HL-60 (cell line): ENCODE data around the gene CTSL.
A peak's percentile ranks its signal among the peaks of the same experiment; 100 is the strongest.

ENCODE experiments used
- DNase-seq, 2 experiments: peaks; one replicate each; pipeline ENCODE4 v3.0.0-alpha.2; 2010 to 2020; ENCODE audit warnings: low read depth in 1 of 2, low spot score in 1 of 2
- H3K27ac ChIP-seq: fragments of 250-450 bp; sonication (Bioruptor Pico); replicated peaks from 2 replicates; pipeline ENCODE4 v1.5.1; 2020; ENCODE audit warnings: mild to moderate bottlenecking, moderate library complexity
- H3K27me3 ChIP-seq: fragments of 250-450 bp; sonication (Bioruptor Pico); 2 replicates; pipeline ENCODE4 v1.5.1; 2021; ENCODE audit warnings: mild to moderate bottlenecking, moderate library complexity; ENCODE audit not compliant: insufficient read depth, poor library complexity, severe bottlenecking
- H3K4me3 ChIP-seq: replicated peaks from 2 replicates; pipeline ENCODE4 v1.5.1; 2011; ENCODE audit warnings: mild to moderate bottlenecking, control low read depth, low read length; ENCODE audit not compliant: insufficient read depth
- GABPA ChIP-seq: IDR thresholded peaks from 2 replicates; pipeline ENCODE4 v1.6.1; 2012; ENCODE audit warnings: low read depth
- POLR2AphosphoS5 ChIP-seq: IDR thresholded peaks from 2 replicates; pipeline ENCODE4 v1.6.1; 2012; ENCODE audit warnings: low read depth
- SPI1 ChIP-seq: IDR thresholded peaks from 2 replicates; pipeline ENCODE4 v1.6.1; 2012; ENCODE audit warnings: low read depth, mild to moderate bottlenecking, borderline replicate concordance
- TF ChIP-seq, protein P1 (sequence below): IDR thresholded peaks from 2 replicates; pipeline ENCODE4 v1.6.1; 2012; ENCODE audit warnings: low read depth; ENCODE audit not compliant: insufficient replicate concordance
- TF ChIP-seq, protein P2 (sequence below): IDR thresholded peaks from one replicate; pipeline ENCODE4 v1.5.1; 2011; ENCODE audit warnings: low read length, control low read depth, inconsistent platforms; ENCODE audit not compliant: insufficient read depth

Gene CTSL

DNA sequence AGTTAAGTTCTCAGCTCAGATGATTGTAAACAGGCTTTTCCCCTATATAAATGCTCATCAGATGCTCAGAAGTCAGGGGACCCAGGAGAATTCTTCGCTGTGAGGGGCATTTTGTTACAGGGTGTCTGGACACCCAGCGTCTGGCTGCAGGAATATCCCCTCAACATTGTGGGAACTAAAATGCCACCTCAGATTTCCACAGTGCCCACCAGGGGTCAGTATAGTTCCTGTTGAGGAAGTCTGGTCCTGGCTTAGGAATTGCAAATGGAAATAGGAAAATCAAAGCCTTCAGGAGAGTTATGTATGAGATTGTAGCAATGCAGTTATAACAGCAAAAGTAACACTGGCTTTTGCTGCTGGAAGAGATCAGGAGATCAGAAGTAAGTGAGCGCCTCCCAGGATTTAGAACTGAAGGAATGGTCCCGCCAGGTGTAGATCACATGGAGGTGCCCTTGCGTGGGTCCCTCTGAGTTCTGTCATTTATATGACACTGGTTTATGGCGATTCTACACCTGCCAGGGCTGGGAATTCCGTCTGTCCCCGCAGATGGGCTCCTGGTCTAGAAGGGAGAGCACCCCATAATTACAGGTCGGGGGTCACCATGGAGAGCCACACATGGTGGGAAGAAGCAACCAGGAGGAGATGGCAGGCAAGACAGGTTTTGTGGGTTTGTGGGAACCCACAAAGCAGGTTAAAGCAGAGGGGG lies 47.1 kb upstream of the CTSL start:
- DNase-seq = peak in 1 of 2 experiments; percentile 37
- TF ChIP-seq SPI1 = peak; percentile 19; the same call in 1 of the 2 replicates
- TF ChIP-seq, protein P1, sequence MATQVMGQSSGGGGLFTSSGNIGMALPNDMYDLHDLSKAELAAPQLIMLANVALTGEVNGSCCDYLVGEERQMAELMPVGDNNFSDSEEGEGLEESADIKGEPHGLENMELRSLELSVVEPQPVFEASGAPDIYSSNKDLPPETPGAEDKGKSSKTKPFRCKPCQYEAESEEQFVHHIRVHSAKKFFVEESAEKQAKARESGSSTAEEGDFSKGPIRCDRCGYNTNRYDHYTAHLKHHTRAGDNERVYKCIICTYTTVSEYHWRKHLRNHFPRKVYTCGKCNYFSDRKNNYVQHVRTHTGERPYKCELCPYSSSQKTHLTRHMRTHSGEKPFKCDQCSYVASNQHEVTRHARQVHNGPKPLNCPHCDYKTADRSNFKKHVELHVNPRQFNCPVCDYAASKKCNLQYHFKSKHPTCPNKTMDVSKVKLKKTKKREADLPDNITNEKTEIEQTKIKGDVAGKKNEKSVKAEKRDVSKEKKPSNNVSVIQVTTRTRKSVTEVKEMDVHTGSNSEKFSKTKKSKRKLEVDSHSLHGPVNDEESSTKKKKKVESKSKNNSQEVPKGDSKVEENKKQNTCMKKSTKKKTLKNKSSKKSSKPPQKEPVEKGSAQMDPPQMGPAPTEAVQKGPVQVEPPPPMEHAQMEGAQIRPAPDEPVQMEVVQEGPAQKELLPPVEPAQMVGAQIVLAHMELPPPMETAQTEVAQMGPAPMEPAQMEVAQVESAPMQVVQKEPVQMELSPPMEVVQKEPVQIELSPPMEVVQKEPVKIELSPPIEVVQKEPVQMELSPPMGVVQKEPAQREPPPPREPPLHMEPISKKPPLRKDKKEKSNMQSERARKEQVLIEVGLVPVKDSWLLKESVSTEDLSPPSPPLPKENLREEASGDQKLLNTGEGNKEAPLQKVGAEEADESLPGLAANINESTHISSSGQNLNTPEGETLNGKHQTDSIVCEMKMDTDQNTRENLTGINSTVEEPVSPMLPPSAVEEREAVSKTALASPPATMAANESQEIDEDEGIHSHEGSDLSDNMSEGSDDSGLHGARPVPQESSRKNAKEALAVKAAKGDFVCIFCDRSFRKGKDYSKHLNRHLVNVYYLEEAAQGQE = no peak
- TF ChIP-seq GABPA = no peak
- no peak for TF ChIP-seq POLR2AphosphoS5
- TF ChIP-seq, protein P2, sequence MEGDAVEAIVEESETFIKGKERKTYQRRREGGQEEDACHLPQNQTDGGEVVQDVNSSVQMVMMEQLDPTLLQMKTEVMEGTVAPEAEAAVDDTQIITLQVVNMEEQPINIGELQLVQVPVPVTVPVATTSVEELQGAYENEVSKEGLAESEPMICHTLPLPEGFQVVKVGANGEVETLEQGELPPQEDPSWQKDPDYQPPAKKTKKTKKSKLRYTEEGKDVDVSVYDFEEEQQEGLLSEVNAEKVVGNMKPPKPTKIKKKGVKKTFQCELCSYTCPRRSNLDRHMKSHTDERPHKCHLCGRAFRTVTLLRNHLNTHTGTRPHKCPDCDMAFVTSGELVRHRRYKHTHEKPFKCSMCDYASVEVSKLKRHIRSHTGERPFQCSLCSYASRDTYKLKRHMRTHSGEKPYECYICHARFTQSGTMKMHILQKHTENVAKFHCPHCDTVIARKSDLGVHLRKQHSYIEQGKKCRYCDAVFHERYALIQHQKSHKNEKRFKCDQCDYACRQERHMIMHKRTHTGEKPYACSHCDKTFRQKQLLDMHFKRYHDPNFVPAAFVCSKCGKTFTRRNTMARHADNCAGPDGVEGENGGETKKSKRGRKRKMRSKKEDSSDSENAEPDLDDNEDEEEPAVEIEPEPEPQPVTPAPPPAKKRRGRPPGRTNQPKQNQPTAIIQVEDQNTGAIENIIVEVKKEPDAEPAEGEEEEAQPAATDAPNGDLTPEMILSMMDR = peak; percentile 56
- Histone ChIP-seq H3K27ac (no peak overlapping the region), H3K4me3 (no peak overlapping the region), H3K27me3 (no peaks in the 10 kb centered on the region)

DNA sequence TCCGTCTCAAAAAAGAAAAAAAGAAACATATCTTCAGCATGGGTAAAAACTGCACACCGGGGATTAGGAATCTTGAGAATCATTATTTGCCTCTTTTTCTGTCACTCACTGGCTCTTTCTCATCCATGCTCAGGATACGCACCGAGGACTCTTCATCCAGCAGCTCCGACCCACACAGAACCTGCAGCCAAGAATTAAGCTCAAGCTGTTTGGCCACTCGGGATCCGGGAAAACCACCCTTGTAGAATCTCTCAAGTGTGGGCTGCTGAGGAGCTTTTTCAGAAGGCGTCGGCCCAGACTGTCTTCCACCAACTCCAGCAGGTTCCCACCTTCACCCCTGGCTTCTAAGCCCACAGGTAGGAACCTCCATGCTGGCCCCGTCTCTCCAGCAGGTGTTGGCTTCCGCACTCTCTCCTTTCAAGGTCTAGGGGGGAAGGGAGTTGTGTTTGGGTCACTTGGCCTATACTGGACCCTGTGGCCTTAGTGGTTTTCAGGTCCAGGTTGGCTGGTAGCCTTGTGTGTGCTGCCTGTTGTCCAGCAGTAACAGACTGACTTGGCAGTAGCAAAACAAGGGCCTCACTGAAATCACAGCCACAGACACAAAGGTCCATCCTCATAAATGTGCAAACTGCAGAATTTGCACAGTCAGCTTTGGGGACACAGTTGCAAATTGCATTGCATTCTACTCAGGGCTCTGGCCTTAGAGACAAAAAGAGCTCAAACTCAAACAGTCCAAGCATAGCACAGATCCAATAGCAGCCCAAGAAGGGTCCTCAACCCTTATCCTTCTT lies 44.5 kb upstream of the CTSL start:
- H3K27ac ChIP-seq = no peak overlapping the region
- DNase-seq = no peak
- TF ChIP-seq, protein P2 = no peak
- no peak for TF ChIP-seq GABPA
- H3K4me3 ChIP-seq = no peak overlapping the region
- no peaks in the 10 kb centered on the region for H3K27me3 ChIP-seq

DNA sequence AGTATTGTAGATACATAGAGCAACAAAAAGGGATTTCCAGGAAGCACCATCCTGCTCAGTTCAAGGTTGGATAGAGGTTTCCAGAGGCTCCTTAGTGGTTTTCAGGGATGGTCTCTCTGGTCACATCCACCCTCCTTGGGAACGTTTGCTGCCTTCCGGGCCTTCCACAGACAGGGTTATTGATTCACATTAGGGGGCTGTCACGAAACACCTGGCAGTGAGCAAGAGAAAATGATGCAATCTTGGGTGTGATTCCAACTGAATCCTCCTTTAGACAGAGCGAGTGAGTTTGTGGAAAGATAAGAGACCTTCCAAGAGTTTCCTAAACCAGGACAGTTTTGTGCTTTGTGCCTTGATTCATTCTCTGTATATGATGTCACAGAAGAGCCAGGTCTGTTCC lies 43.8 kb upstream of the CTSL start:
- DNase-seq = no peak
- Histone ChIP-seq H3K27ac (no peak overlapping the region), H3K27me3 (no peaks in the 10 kb centered on the region), H3K4me3 (no peak overlapping the region)
- TF ChIP-seq, protein P2 = no peak
- TF ChIP-seq POLR2AphosphoS5 (no peak), GABPA (no peak), SPI1 (no peak)
- TF ChIP-seq, protein P1 = no peak

DNA sequence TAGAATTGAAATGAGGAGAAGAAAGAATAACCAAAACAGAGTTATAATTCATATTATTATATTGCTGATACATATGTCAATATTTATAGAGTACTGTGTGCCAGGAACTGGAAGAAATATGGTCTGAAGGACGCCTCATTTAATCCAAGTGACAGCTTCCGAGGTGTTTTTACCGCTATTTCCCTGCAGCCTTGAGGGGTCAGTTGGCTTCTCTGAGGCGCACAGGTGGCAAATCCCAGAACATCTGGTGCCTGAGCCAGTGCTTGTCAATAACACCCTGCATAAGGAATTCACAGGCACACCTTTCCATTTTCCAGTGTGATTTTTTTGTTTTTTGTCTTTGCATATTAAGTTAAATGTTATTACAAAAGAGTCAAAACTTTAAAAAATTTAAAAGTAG lies 43.3 kb upstream of the CTSL start:
- DNase-seq = no peak
- no peak overlapping the region for H3K4me3 ChIP-seq
- H3K27me3 ChIP-seq = no peaks in the 10 kb centered on the region
- no peak overlapping the region for H3K27ac ChIP-seq
- no peak for TF ChIP-seq POLR2AphosphoS5
- no peak for TF ChIP-seq GABPA
- no peak for TF ChIP-seq SPI1
- TF ChIP-seq, protein P1 = no peak
- TF ChIP-seq, protein P2 = no peak
